H1 (cell line): ENCODE data around the gene STK40. TPM values are rescaled to one million over a fixed set of nuclear protein-coding genes. Genes with fewer than 3 reads are reported as not detected.

Experiments used
- CTCF ChIA-PET: fragments of 300-600 bp; sonication (Branson Sonifier 250); formaldehyde crosslinking; loops from one replicate; lab custom pipeline; 2021; ENCODE audit not compliant: partially characterized antibody; lab: Charles Lee
- POLR2A ChIA-PET: fragments of 300-600 bp; sonication (Branson Sonifier 250); formaldehyde crosslinking; loops from one replicate; lab custom pipeline; 2021; ENCODE audit warnings: inconsistent platforms; ENCODE audit not compliant: partially characterized antibody; lab: Charles Lee
- DNase-seq, 2 experiments: peaks; one replicate each; pipeline versions ENCODE4 v3.0.0 to v3.0.0-alpha.2; 2010 to 2022; ENCODE audit warnings: low spot score in 2 of 2, low read depth in 1 of 2, mixed read lengths in 1 of 2
- FAIRE-seq: peaks from 2 replicates; lab custom pipeline; 2011; peaks lifted over from hg19 to GRCh38; lab: Jason Lieb, UNC
- H2AFZ ChIP-seq: 2 replicates; pipeline ENCODE4 v1.8.1; 2012; ENCODE audit warnings: low read length, inconsistent platforms
- H2AK5ac ChIP-seq: 2 replicates; pipeline ENCODE4 v1.6.1; 2013; ENCODE audit warnings: low read depth, low read length
- H2BK120ac ChIP-seq: replicated peaks from 2 replicates; pipeline ENCODE3; 2013; ENCODE audit warnings: low read depth, low read length, inconsistent platforms
- H2BK12ac ChIP-seq: 2 replicates; pipeline ENCODE4 v1.6.1; 2013; ENCODE audit warnings: low read depth, low read length
- H2BK15ac ChIP-seq: 2 replicates; pipeline ENCODE4 v1.6.1; 2013; ENCODE audit warnings: low read length
- H2BK20ac ChIP-seq: 2 replicates; pipeline ENCODE4 v1.6.1; 2013; ENCODE audit warnings: low read length
- H2BK5ac ChIP-seq: 2 replicates; pipeline ENCODE4 v1.6.1; 2013; ENCODE audit warnings: low read depth, low read length
- H3K14ac ChIP-seq: 2 replicates; pipeline ENCODE4 v1.6.1; 2013; ENCODE audit warnings: inconsistent platforms; ENCODE audit not compliant: insufficient read length
- H3K18ac ChIP-seq: 2 replicates; pipeline ENCODE4 v1.6.1; 2013; ENCODE audit warnings: low read length; ENCODE audit errors: extremely low read depth
- H3K23ac ChIP-seq: 2 replicates; pipeline ENCODE4 v1.6.1; 2013; ENCODE audit warnings: inconsistent platforms; ENCODE audit not compliant: insufficient read length
- H3K23me2 ChIP-seq: 2 replicates; pipeline ENCODE4 v1.6.1; 2013; ENCODE audit warnings: low read depth, low read length
- H3K27ac ChIP-seq: 2 replicates; pipeline ENCODE4 v1.6.1; 2011; ENCODE audit warnings: low read depth, low read length, inconsistent platforms
- H3K27me3 ChIP-seq, 4 experiments: replicated peaks in 1 of 4; 1 replicate in 1 of 4; 2 replicates in 3 of 4; pipeline versions ENCODE4 v1.6.1 to v1.8.1; 2011 to 2013; ENCODE audit warnings: low read length in 3 of 4, mild to moderate bottlenecking in 3 of 4, inconsistent platforms in 2 of 4, mixed read lengths in 2 of 4, moderate library complexity in 1 of 4; ENCODE audit not compliant: control insufficient read depth in 3 of 4, insufficient read depth in 3 of 4; ENCODE audit errors: extremely low read depth in 1 of 4
- H3K36me3 ChIP-seq, 4 experiments: 2 replicates each; pipeline versions ENCODE4 v1.6.1 to v1.8.1; 2011 to 2013; ENCODE audit warnings: mild to moderate bottlenecking in 4 of 4, low read length in 3 of 4, moderate library complexity in 2 of 4, control low read depth in 1 of 4, inconsistent platforms in 1 of 4; ENCODE audit not compliant: insufficient read depth in 4 of 4, control insufficient read depth in 2 of 4
- H3K4ac ChIP-seq: replicated peaks from 2 replicates; pipeline ENCODE3; 2013; ENCODE audit warnings: low read length, low read depth, mixed read lengths, inconsistent platforms; ENCODE audit not compliant: insufficient read length
- H3K4me1 ChIP-seq, 4 experiments: replicated peaks in 1 of 4; 1 replicate in 1 of 4; 2 replicates in 3 of 4; pipeline versions ENCODE4 v1.6.1 to v1.8.1; 2011 to 2013; ENCODE audit warnings: low read length in 3 of 4, inconsistent platforms in 2 of 4, mixed read lengths in 1 of 4; ENCODE audit not compliant: insufficient read depth in 4 of 4, control insufficient read depth in 3 of 4
- H3K4me2 ChIP-seq, 2 experiments: 2 replicates each; pipeline versions ENCODE4 v1.6.1 to v1.8.1; 2011 to 2013; ENCODE audit warnings: low read depth in 2 of 2, low read length in 2 of 2, control low read depth in 1 of 2, inconsistent platforms in 1 of 2, mild to moderate bottlenecking in 1 of 2; ENCODE audit not compliant: insufficient read depth in 1 of 2
- H3K4me3 ChIP-seq, 4 experiments: fragments of 200-600, 300-600 bp in 1 of 4; sonication (generic), shearing (Covaris generic), sonication (Bioruptor Twin) in 1 of 4; 2 replicates each; pipeline versions ENCODE4 v1.5.1 to v1.8.1; 2011 to 2016; ENCODE audit warnings: low read length in 4 of 4, low read depth in 3 of 4, control low read depth in 2 of 4, inconsistent platforms in 2 of 4, mild to moderate bottlenecking in 2 of 4, mixed read lengths in 1 of 4, moderate library complexity in 1 of 4; ENCODE audit not compliant: insufficient read depth in 2 of 4; ENCODE audit errors: extremely low read depth in 1 of 4
- H3K56ac ChIP-seq: replicated peaks from 2 replicates; pipeline ENCODE3; 2013; ENCODE audit warnings: low read depth, mild to moderate bottlenecking, mixed read lengths, low read length, inconsistent platforms; ENCODE audit not compliant: insufficient read length
- H3K79me1 ChIP-seq: 2 replicates; pipeline ENCODE4 v1.6.1; 2013; ENCODE audit warnings: low read depth, low read length, control low read depth
- H3K79me2 ChIP-seq, 2 experiments: 2 replicates each; pipeline versions ENCODE4 v1.6.1 to v1.8.1; 2012 to 2013; ENCODE audit warnings: low read length in 2 of 2, mild to moderate bottlenecking in 2 of 2, inconsistent platforms in 1 of 2; ENCODE audit not compliant: insufficient read depth in 2 of 2, control insufficient read depth in 1 of 2
- H3K9ac ChIP-seq, 4 experiments: replicated peaks in 1 of 4; 1 replicate in 1 of 4; 2 replicates in 3 of 4; pipeline versions ENCODE4 v1.6.1 to v1.8.1; 2011 to 2013; ENCODE audit warnings: low read depth in 3 of 4, low read length in 3 of 4, control low read depth in 2 of 4, mild to moderate bottlenecking in 2 of 4, moderate library complexity in 2 of 4, inconsistent platforms in 1 of 4; ENCODE audit errors: extremely low read depth in 1 of 4
- H3K9me3 ChIP-seq, 2 experiments: 2 replicates each; pipeline versions ENCODE4 v1.6.1 to v1.8.1; 2012 to 2013; ENCODE audit warnings: mild to moderate bottlenecking in 2 of 2, moderate library complexity in 2 of 2, control low read depth in 1 of 2, inconsistent platforms in 1 of 2, low read depth in 1 of 2, low read length in 1 of 2, mixed read lengths in 1 of 2; ENCODE audit not compliant: insufficient read depth in 2 of 2
- H4K20me1 ChIP-seq, 2 experiments: replicated peaks in 1 of 2; 2 replicates each; pipeline versions ENCODE3 to v1.8.1; 2011 to 2013; ENCODE audit warnings: inconsistent platforms in 2 of 2, low read length in 2 of 2, mild to moderate bottlenecking in 1 of 2; ENCODE audit not compliant: insufficient read depth in 2 of 2, control insufficient read depth in 1 of 2
- H4K5ac ChIP-seq: 2 replicates; pipeline ENCODE4 v1.6.1; 2013; ENCODE audit warnings: low read length, low read depth, mixed read lengths, inconsistent platforms; ENCODE audit not compliant: insufficient read length
- H4K8ac ChIP-seq: 2 replicates; pipeline ENCODE4 v1.8.0; 2013; ENCODE audit warnings: mild to moderate bottlenecking, moderate library complexity, low read length, inconsistent platforms; ENCODE audit not compliant: insufficient read depth; ENCODE audit errors: extremely low read depth
- H4K91ac ChIP-seq: replicated peaks from 2 replicates; pipeline ENCODE3; 2013; ENCODE audit warnings: low read length, mixed read lengths, inconsistent platforms; ENCODE audit not compliant: insufficient read length
- CHD1 ChIP-seq: IDR thresholded peaks from 2 replicates; pipeline ENCODE4 v1.6.1; 2012; ENCODE audit warnings: low read depth, low read length, improper control_type of control experiment
- FOSL1 ChIP-seq: IDR thresholded peaks from 2 replicates; pipeline ENCODE4 v1.6.1; 2011; ENCODE audit warnings: mild to moderate bottlenecking, low read depth, low read length, moderate library complexity; ENCODE audit not compliant: insufficient read depth
- HDAC2 ChIP-seq, 2 experiments: fragments of 300-600 bp in 1 of 2; sonication (generic) in 1 of 2; IDR thresholded peaks; 2 replicates each; pipeline ENCODE4 v1.6.1; 2011 to 2012; ENCODE audit warnings: low read depth in 2 of 2, low read length in 2 of 2, mild to moderate bottlenecking in 2 of 2, moderate library complexity in 2 of 2, borderline replicate concordance in 1 of 2, inconsistent platforms in 1 of 2
- KDM5A ChIP-seq: fragments of 200-600 bp; IDR thresholded peaks from 2 replicates; pipeline ENCODE4 v1.7.1; 2012; ENCODE audit warnings: mild to moderate bottlenecking, low read length, inconsistent platforms, mixed read lengths
- SP1 ChIP-seq: IDR thresholded peaks from 2 replicates; pipeline ENCODE4 v1.6.1; 2011; ENCODE audit warnings: low read depth, low read length
- WGBS, 2 experiments: shearing (Covaris generic) in 1 of 2; methylation state at CpG; one replicate each; pipeline versions ENCODE4 v1.1.6 to v1.1.7; 2013 to 2015; ENCODE audit warnings: low lambda C conversion rate in 2 of 2, mixed read lengths in 2 of 2, inconsistent platforms in 1 of 2, low coverage in 1 of 2, missing lambda C conversion rate in 1 of 2; ENCODE audit not compliant: insufficient replicate concordance in 2 of 2, insufficient coverage in 1 of 2, insufficient read length in 1 of 2; ENCODE audit errors: extremely low coverage in 1 of 2, missing lambda C conversion rate in 1 of 2; 5-methylcytosine and 5-hydroxymethylcytosine counted together
- polyA plus RNA-seq, 7 experiments: library from polyadenylated mRNA; depleted of rRNA in 3 of 7; stranded (reverse) in 5 of 7; unstranded in 2 of 7; fragments of >200 nt in 5 of 7; fragments of 200-250 nt in 2 of 7; gene quantifications; 1 replicate in 5 of 7; 2 replicates in 1 of 7; 4 replicates in 1 of 7; pipeline versions ENCODE4 v1.2.1 to v1.2.3, GENCODE V29; 2011 to 2013; ENCODE audit warnings: missing spikeins in 2 of 7, mixed read lengths in 2 of 7
- total RNA-seq: library from RNA; stranded (reverse); fragmentation: NEBNext Ultra II Directional; extraction: Animal tissue kit (Norgen Biotek cat#: 25700); gene quantifications from 2 replicates; pipeline ENCODE4 v1.2.1, GENCODE V29; 2021

Gene STK40
- total and polyA plus RNA-seq, 2 of the 8 experiments (the other 6 are each of a cell fraction or from before 2014, with no cell fraction given) = 13.6 to 28.6 TPM

DNA sequence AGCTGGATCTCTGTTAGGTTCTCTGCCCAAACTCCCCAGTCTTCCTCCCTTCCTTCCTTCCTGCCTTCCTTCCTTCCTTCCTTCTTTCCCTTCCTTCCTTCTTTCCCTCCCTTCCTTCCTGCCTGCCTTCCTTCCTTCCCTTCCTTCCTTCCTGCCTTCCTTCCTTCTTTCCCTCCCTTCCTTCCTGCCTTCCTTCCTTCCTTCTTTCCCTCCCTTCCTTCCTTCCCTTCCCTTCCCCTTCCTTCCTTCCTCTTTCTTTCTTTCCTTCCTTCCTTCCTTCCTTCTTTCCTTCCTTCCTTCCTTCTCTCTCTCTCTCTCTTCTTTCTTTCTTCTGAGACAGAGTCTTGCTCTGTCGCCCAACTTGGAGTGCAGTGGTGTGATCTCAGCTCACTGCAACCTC lies 20.7 kb upstream of the STK40 start:
- Histone ChIP-seq H3K4me2 (no peak overlapping the region), H3K14ac (no peak overlapping the region), H2BK5ac (no peak overlapping the region), H3K27ac (no peak overlapping the region), H3K23ac (no peak overlapping the region), H2AFZ (no peak overlapping the region), H2AK5ac (no peak overlapping the region), H3K23me2 (no peaks in the 10 kb centered on the region; the same call in 1 of the 2 replicates), H4K5ac (no peak overlapping the region), H3K9ac (no peak overlapping the region), H3K27me3 (no peaks in the 10 kb centered on the region), H4K8ac (no peak overlapping the region), H3K4me3 (no peak overlapping the region), H3K9me3 (no peaks in the 10 kb centered on the region), H4K20me1 (no peaks in the 10 kb centered on the region), H3K79me1 (no peaks in the 10 kb centered on the region; the same call in 1 of the 2 replicates), H3K4me1 (peaks cover 0 to 6% (median 6%) of the 10 kb centered on the region in 4 experiments; a peak in 4 of 7 replicates), H3K56ac (no peak overlapping the region), H3K79me2 (no peaks in the 10 kb centered on the region), H3K18ac (no peak overlapping the region), H3K36me3 (peaks cover 0 to 2% (median 0%) of the 10 kb centered on the region in 4 experiments; a peak in 3 of 8 replicates), H4K91ac (no peak overlapping the region), H2BK20ac (no peak overlapping the region), H2BK12ac (no peak overlapping the region), H2BK15ac (no peak overlapping the region), H3K4ac (no peak overlapping the region), H2BK120ac (no peak overlapping the region)
- CTCF ChIA-PET = interaction anchor here (1.0 to 1.7 kb wide), 5 partner anchors 10 to 64 kb away, joined by 4 to 5 read pairs (median 5); no protein-coding TSS in a partner anchor
- FAIRE-seq (no peak), DNase-seq (no peak)
- WGBS, 2 experiments = 73% methylated on average over 1 of the region's 1 CpG; no CpG with 5 or more reads in 1 of the 2 experiments
- POLR2A ChIA-PET = interaction anchor here (2.4 kb wide), 1 partner anchor 20 kb away, joined by 15 read pairs; no protein-coding TSS in a partner anchor
- no peak for TF ChIP-seq SP1
- TF ChIP-seq FOSL1 = no peak
- no peak for TF ChIP-seq CHD1
- TF ChIP-seq KDM5A = no peak
- no peak for TF ChIP-seq HDAC2 (IDR thresholded peaks at IDR 0.05; ENCODE audit: borderline replicate concordance in 1 of 2, low read depth in 2 of 2, low read length in 2 of 2)
